Panc1 (cell line): ENCODE results near the gene GJD4. TPM values are rescaled to one million over a fixed set of nuclear protein-coding genes. Genes with fewer than 3 reads are reported as not detected.

ENCODE experiments used
- ATAC-seq: fragments of 200-7000 bp; cut with Tn5 transposase; 2 replicates; pipeline ENCODE4 v1.9.1; 2020; ENCODE audit warnings: mild to moderate bottlenecking, moderate library complexity
- BruUV-seq: library from RNA; stranded (reverse); fragments of 400-500 nt; replicated peaks from 2 replicates; lab custom pipeline; 2021; lab: Mats Ljungman, UMichigan
- CTCF ChIA-PET: fragments of 300-600 bp; sonication (Branson Sonifier 250); formaldehyde crosslinking; loops from one replicate; lab custom pipeline; 2022; ENCODE audit warnings: antibody characterized with exemption; lab: Charles Lee
- POLR2A ChIA-PET: fragments of 300-600 bp; sonication (Branson Sonifier 250); formaldehyde crosslinking; loops from one replicate; lab custom pipeline; 2022; ENCODE audit warnings: antibody characterized with exemption; lab: Charles Lee
- DNase-seq: peaks from one replicate; pipeline ENCODE4 v3.0.0-alpha.2; 2010; ENCODE audit warnings: low read depth, low spot score
- H3K27ac ChIP-seq: 2 replicates; pipeline ENCODE4 v1.5.1; 2011; ENCODE audit warnings: mild to moderate bottlenecking, low read length, inconsistent platforms
- H3K27me3 ChIP-seq: fragments of 200-500 bp; sonication (Bioruptor generic); 2 replicates; pipeline ENCODE4 v1.6.0; 2014; ENCODE audit warnings: low read length, inconsistent platforms; ENCODE audit not compliant: control insufficient read depth, insufficient read depth
- H3K36me3 ChIP-seq: fragments of 200-500 bp; sonication (Bioruptor generic); 2 replicates; pipeline ENCODE4 v1.5.1; 2014; ENCODE audit warnings: inconsistent platforms, mild to moderate bottlenecking, low read length, moderate library complexity; ENCODE audit not compliant: control insufficient read depth, insufficient read depth
- H3K4me1 ChIP-seq: 2 replicates; pipeline ENCODE4 v1.5.1; 2011; ENCODE audit warnings: inconsistent platforms, mild to moderate bottlenecking, low read length, moderate library complexity; ENCODE audit not compliant: control insufficient read depth, insufficient read depth
- H3K4me3 ChIP-seq, 2 experiments: 2 replicates each; pipeline ENCODE4 v1.5.1; 2011 to 2012; ENCODE audit warnings: low read depth in 2 of 2, low read length in 2 of 2, mild to moderate bottlenecking in 2 of 2, inconsistent platforms in 1 of 2, moderate library complexity in 1 of 2
- H3K9me3 ChIP-seq: fragments of 200-500 bp; sonication (Bioruptor generic); 2 replicates; pipeline ENCODE4 v1.5.1; 2014; ENCODE audit warnings: low read depth, mild to moderate bottlenecking, inconsistent platforms, low read length, moderate library complexity; ENCODE audit not compliant: control insufficient read depth, insufficient read depth
- CTCF ChIP-seq: fragments of 450-650 bp; IDR thresholded peaks from 2 replicates; pipeline ENCODE4 v1.5.1; 2017; ENCODE audit warnings: mild to moderate bottlenecking
- POLR2AphosphoS5 ChIP-seq: IDR thresholded peaks from 2 replicates; pipeline ENCODE4 v1.6.1; 2012; ENCODE audit warnings: mild to moderate bottlenecking, low read depth, low read length, moderate library complexity
- SIN3A ChIP-seq: IDR thresholded peaks from 2 replicates; pipeline ENCODE4 v1.6.1; 2012; ENCODE audit warnings: low read depth, mild to moderate bottlenecking, low read length, moderate library complexity, borderline replicate concordance; ENCODE audit not compliant: insufficient read depth
- TCF7L2 ChIP-seq: IDR thresholded peaks from 2 replicates; pipeline ENCODE4 v1.6.1; 2011; ENCODE audit warnings: mild to moderate bottlenecking, low read depth, low read length, inconsistent platforms
- in situ Hi-C: cut with HindIII; loops from 2 replicates; pipeline ENCODE4 v1.10.0; 2016; ENCODE audit warnings: low sequenced_read_pairs, low pct_unique_long_range_greater_than_20kb
- intact Hi-C: fragments of 100-400 bp; cut with micrococcal nuclease; formaldehyde crosslinking; loops from one replicate; pipeline ENCODE4 v1.10.0; 2022; ENCODE audit not compliant: unreplicated experiment
- total RNA-seq: library from RNA; stranded (reverse); gene quantifications from one replicate; pipeline ENCODE4 v1.2.1, GENCODE V29; 2021; ENCODE audit not compliant: unreplicated experiment
- TF ChIP-seq, protein P1 (sequence below), 2 experiments: IDR thresholded peaks; 2 replicates each; pipeline ENCODE4 v1.6.1; 2011 to 2012; ENCODE audit warnings: low read depth in 2 of 2, control low read depth in 1 of 2, low read length in 1 of 2, mild to moderate bottlenecking in 1 of 2, moderate library complexity in 1 of 2; ENCODE audit not compliant: insufficient read depth in 1 of 2

The GJD4 gene
- total RNA-seq, 1 experiment from 2014 or later = not detected

DNA sequence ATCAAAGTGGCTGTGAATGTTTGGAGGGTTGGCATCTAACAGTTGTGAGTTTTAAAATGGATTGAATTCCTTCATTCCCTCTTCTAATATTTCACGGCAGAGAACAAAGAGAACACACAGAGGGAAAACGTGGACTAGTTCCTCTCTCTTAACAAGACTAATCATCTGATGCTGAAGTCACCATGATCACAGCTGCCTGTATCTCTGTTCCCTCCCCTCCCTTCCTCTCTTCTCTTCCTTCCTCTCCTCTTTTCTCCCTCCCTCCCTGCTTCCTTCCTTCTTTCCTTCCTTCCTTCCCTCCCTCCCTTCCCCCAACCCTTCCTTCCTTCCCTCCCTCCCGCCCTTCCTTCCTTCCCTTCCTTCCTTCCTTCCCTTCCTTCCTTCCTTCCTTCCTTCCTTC lies 10.0 kb upstream of the GJD4 start:
- Histone ChIP-seq H3K27me3 (no peaks in the 10 kb centered on the region), H3K4me3 (no peak overlapping the region), H3K4me1 (no peaks in the 10 kb centered on the region), H3K36me3 (no peaks in the 10 kb centered on the region), H3K9me3 (no peaks in the 10 kb centered on the region), H3K27ac (no peak overlapping the region)
- TF ChIP-seq POLR2AphosphoS5 = no peak
- TF ChIP-seq, protein P1, sequence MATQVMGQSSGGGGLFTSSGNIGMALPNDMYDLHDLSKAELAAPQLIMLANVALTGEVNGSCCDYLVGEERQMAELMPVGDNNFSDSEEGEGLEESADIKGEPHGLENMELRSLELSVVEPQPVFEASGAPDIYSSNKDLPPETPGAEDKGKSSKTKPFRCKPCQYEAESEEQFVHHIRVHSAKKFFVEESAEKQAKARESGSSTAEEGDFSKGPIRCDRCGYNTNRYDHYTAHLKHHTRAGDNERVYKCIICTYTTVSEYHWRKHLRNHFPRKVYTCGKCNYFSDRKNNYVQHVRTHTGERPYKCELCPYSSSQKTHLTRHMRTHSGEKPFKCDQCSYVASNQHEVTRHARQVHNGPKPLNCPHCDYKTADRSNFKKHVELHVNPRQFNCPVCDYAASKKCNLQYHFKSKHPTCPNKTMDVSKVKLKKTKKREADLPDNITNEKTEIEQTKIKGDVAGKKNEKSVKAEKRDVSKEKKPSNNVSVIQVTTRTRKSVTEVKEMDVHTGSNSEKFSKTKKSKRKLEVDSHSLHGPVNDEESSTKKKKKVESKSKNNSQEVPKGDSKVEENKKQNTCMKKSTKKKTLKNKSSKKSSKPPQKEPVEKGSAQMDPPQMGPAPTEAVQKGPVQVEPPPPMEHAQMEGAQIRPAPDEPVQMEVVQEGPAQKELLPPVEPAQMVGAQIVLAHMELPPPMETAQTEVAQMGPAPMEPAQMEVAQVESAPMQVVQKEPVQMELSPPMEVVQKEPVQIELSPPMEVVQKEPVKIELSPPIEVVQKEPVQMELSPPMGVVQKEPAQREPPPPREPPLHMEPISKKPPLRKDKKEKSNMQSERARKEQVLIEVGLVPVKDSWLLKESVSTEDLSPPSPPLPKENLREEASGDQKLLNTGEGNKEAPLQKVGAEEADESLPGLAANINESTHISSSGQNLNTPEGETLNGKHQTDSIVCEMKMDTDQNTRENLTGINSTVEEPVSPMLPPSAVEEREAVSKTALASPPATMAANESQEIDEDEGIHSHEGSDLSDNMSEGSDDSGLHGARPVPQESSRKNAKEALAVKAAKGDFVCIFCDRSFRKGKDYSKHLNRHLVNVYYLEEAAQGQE (IDR thresholded peaks at IDR 0.05; ENCODE audit: insufficient read depth in 1 of 2, low read depth in 2 of 2, low read length in 1 of 2) = no peak
- no peak for ATAC-seq
- intact Hi-C loops (loop anchor here (10.0 kb wide), 1 partner anchor 350 kb away; no protein-coding TSS in a partner anchor), in situ Hi-C loops (no loop called here)
- DNase-seq = no peak
- CTCF ChIA-PET = no interaction called here
- POLR2A ChIA-PET = no interaction called here
- no TSS peak for BruUV-seq

GRCh38 chr10:35598379-35598778 lies 6.8 kb upstream of the GJD4 start:
- ATAC-seq (no peak), DNase-seq (no peak)
- TF ChIP-seq CTCF (peak; percentile 65), SIN3A (no peak), TCF7L2 (no peak), POLR2AphosphoS5 (no peak)
- in situ Hi-C loops = no loop called here
- Histone ChIP-seq H3K36me3 (no peaks in the 10 kb centered on the region), H3K9me3 (no peaks in the 10 kb centered on the region), H3K27me3 (no peaks in the 10 kb centered on the region), H3K4me1 (no peaks in the 10 kb centered on the region), H3K4me3 (no peak overlapping the region), H3K27ac (no peak overlapping the region)
- intact Hi-C loops = loop anchor here (10.0 kb wide), 1 partner anchor 354 kb away; no protein-coding TSS in a partner anchor
- ChIA-PET CTCF (no interaction called here), POLR2A (no interaction called here)
- no TSS peak for BruUV-seq

DNA sequence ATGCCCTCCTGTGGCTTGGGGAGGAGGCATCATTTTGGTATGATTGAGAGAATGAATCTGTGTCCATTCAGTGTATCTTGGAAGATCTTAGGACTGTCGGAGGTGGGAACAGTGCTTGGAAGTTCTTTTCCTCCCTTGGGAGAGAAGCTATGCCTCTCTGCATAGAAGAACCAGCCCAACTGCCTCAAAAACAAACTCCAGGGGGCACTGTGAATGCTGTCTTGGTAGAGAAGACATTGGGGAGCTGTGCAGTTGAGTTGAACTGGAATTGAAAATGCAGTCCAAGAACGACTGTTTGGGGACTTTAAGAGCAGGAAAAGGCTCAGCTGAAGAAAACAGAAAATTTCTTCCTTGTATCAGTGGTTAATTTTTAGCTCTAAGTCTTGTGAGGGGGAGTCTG lies 4.9 kb upstream of the GJD4 start:
- in situ Hi-C loops = no loop called here
- no peak for DNase-seq
- intact Hi-C loops = no loop called here

More for the DNA sequence above, 4.9 kb upstream of the GJD4 start:
- Histone ChIP-seq H3K4me1 (no peaks in the 10 kb centered on the region), H3K4me3 (no peak overlapping the region), H3K9me3 (no peaks in the 10 kb centered on the region), H3K36me3 (no peaks in the 10 kb centered on the region), H3K27me3 (no peaks in the 10 kb centered on the region; the same call in 1 of the 2 replicates), H3K27ac (no peak overlapping the region)
- ChIA-PET CTCF (no interaction called here), POLR2A (no interaction called here)
- ATAC-seq = no peak
- no TSS peak for BruUV-seq
- TF ChIP-seq, protein P1 (IDR thresholded peaks at IDR 0.05; ENCODE audit: insufficient read depth in 1 of 2, low read depth in 2 of 2, low read length in 1 of 2) = no peak
- TF ChIP-seq CTCF = 0 out of 2 replicates have a peak, but pooled peaks have one; percentile 15
